Measurements from ENCODE around the gene PAX2.
A peak's percentile ranks its signal among the peaks of the same experiment; 100 is the strongest.

The PAX2 gene

DNA sequence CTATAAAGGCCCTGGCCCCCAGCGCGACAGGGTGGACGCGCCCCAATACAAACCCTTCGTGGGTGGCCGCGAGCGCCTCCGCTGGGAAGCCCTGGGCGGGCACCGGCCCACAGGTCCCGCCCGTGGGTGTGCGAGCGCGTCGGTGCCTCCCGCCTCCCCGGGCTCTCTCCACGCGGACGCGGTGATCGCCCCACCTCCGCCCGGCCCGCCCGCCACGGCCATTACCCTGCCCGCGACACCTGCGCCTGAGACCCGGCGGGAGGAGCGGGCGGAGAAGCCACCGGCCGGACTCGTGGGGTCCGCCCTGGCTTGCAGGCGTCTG is 81.2 kb downstream of the PAX2 start:
- in situ Hi-C loops (cut with HindIII; ENCODE audit: low pct_ligation_motif_present, low pct_unique_long_range_greater_than_20kb, low sequenced_read_pairs): no loop called here

GRCh38 chr10:100826983-100827818 is 81.8 kb downstream of the PAX2 start:
- DNase-seq: no peak
- in situ Hi-C loops (cut with HindIII; ENCODE audit: low pct_ligation_motif_present, low pct_unique_long_range_greater_than_20kb, low sequenced_read_pairs): no loop called here

More for the DNA sequence above, 81.2 kb downstream of the PAX2 start:
- DNase-seq: no peak

DNA sequence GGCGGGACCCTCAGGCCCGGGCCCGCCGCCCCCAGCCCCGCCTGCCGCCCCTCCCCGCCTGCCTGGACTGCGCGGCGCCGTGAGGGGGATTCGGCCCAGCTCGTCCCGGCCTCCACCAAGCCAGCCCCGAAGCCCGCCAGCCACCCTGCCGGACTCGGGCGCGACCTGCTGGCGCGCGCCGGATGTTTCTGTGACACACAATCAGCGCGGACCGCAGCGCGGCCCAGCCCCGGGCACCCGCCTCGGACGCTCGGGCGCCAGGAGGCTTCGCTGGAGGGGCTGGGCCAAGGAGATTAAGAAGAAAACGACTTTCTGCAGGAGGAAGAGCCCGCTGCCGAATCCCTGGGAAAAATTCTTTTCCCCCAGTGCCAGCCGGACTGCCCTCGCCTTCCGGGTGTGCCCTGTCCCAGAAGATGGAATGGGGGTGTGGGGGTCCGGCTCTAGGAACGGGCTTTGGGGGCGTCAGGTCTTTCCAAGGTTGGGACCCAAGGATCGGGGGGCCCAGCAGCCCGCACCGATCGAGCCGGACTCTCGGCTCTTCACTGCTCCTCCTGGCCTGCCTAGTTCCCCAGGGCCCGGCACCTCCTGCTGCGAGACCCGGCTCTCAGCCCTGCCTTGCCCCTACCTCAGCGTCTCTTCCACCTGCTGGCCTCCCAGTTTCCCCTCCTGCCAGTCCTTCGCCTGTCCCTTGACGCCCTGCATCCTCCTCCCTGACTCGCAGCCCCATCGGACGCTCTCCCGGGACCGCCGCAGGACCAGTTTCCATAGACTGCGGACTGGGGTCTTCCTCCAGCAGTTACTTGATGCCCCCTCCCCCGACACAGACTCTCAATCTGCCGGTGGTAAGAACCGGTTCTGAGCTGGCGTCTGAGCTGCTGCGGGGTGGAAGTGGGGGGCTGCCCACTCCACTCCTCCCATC is 82.7 kb downstream of the PAX2 start:
- in situ Hi-C loops (cut with HindIII; ENCODE audit: low pct_ligation_motif_present, low pct_unique_long_range_greater_than_20kb, low sequenced_read_pairs): no loop called here
- no peak for DNase-seq

GRCh38 chr10:100828738-100829096 is 83.3 kb downstream of the PAX2 start:
- in situ Hi-C loops (cut with HindIII; ENCODE audit: low pct_ligation_motif_present, low pct_unique_long_range_greater_than_20kb, low sequenced_read_pairs): no loop called here
- DNase-seq: no peak

DNA sequence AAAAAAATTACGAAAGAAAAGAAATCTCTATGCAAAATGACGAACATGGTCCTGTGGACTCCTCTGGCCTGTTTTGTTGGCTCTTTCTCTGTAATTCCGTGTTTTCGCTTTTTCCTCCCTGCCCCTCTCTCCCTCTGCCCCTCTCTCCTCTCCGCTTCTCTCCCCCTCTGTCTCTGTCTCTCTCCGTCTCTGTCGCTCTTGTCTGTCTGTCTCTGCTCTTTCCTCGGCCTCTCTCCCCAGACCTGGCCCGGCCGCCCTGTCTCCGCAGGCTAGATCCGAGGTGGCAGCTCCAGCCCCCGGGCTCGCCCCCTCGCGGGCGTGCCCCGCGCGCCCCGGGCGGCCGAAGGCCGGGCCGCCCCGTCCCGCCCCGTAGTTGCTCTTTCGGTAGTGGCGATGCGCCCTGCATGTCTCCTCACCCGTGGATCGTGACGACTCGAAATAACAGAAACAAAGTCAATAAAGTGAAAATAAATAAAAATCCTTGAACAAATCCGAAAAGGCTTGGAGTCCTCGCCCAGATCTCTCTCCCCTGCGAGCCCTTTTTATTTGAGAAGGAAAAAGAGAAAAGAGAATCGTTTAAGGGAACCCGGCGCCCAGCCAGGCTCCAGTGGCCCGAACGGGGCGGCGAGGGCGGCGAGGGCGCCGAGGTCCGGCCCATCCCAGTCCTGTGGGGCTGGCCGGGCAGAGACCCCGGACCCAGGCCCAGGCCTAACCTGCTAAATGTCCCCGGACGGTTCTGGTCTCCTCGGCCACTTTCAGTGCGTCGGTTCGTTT is 83.9 kb downstream of the PAX2 start:
- DNase-seq: no peak
- in situ Hi-C loops (cut with HindIII; ENCODE audit: low pct_ligation_motif_present, low pct_unique_long_range_greater_than_20kb, low sequenced_read_pairs): no loop called here

DNA sequence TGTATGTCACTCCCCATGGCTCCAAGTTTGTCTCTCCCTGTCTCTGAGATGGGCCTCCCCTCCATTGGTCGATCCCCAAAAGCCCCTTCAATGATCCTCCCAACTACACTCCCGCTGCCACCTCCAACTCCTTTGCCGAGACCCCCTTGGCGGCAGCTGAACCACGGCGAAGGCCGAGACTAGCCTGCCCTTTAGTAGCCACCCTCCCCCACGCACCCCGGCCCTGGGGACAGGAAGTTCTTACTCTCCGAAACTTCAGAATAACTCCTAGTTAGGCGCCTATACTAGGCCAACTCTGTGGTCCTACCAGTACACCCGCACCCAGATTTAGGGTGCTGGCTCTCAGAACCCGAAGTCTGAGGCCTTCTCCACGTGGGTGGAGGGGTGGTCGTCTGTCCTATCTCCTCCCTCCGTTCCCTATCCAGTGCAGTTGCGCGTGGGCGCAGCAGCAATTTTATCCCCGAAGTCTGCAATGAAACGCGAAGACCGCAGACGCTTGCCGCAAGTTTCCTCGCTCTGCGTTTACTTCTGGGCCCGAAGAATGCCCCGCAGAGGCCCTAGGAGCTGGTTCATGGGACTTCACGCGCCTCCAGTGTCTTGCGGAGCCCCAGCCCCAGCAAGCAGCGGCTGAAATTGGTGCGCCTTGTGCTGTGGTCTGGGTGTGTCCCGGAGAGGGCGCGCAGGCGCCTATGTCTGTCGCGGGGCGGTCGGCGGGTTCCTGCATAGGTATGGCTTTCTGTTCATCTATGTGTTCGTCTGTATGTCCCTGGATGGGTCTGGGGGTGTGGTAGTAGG is 84.7 kb downstream of the PAX2 start:
- in situ Hi-C loops (cut with HindIII; ENCODE audit: low pct_ligation_motif_present, low pct_unique_long_range_greater_than_20kb, low sequenced_read_pairs): no loop called here

GRCh38 chr10:100830728-100831111 is 85.3 kb downstream of the PAX2 start:
- in situ Hi-C loops (cut with HindIII; ENCODE audit: low pct_ligation_motif_present, low pct_unique_long_range_greater_than_20kb, low sequenced_read_pairs): no loop called here
- DNase-seq: no peak

More for the DNA sequence above, 84.7 kb downstream of the PAX2 start:
- no peak for DNase-seq

DNA sequence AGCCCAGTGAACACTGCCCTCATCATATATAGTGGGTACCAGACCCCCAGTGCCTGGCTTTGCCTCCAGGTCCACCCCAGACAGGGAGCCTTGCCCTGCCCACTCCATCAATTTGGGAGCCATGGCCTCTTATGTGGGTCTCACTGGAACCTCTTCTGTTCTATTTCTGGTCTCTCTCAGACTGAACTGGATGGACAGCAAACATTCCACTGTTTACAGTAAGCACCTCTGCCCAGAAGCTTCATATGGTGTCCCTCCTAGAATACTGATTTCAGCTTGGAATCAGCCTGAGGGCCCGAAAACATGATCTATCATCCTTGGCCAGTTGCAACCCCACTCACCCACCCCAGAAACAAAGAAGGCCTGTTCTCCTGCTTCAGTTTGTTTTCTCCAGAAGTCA is 86.4 kb downstream of the PAX2 start:
- no peak for DNase-seq
- in situ Hi-C loops (cut with HindIII; ENCODE audit: low pct_ligation_motif_present, low pct_unique_long_range_greater_than_20kb, low sequenced_read_pairs): no loop called here

- in situ Hi-C loops (cut with HindIII; ENCODE audit: low pct_ligation_motif_present, low pct_unique_long_range_greater_than_20kb, low sequenced_read_pairs): no loop called here
- DNase-seq: no peak
Observed at GRCh38 chr10:100835810-100836209, 90.4 kb downstream of the PAX2 start.

DNA sequence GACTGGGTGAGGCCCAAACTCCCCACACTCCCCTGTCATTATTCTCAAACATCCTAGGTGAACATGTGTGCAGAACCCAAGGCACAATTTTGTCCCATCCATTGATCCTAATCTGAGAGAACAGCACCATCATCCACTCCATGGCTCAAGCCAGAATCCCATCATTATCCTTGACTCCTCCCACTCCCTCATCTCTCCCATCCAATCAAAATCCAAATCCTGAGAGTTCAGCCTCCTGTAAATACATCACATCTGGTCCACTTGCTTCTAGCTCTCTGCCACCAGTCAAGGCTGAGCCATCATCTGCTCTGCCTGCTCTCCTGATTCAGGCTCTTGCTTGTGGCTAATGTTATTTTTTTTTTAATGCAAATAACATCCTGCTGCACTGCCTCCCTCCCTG is 91.5 kb downstream of the PAX2 start:
- in situ Hi-C loops (cut with HindIII; ENCODE audit: low pct_ligation_motif_present, low pct_unique_long_range_greater_than_20kb, low sequenced_read_pairs): no loop called here
- DNase-seq: no peak

DNA sequence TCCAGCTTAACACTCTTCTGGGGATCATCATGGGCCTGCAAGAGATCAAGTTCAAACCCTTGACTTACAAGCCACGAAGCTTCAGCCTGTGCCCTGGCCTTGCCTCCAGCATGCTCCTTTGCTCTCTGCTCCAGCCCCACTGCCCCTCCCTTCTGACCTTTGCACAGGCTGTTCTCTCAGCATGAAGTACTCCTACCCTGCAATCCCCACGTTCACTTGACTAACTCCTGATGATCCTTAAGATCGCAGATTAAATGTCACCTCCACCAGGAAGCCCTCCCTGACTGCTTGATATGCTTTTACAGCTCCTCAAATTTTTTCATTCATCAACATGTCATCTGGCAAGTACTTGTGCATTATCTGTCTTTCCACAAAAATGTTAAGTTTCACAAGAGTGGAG is 91.9 kb downstream of the PAX2 start:
- DNase-seq: no peak
- in situ Hi-C loops (cut with HindIII; ENCODE audit: low pct_ligation_motif_present, low pct_unique_long_range_greater_than_20kb, low sequenced_read_pairs): no loop called here

- in situ Hi-C loops (cut with HindIII; ENCODE audit: low pct_ligation_motif_present, low pct_unique_long_range_greater_than_20kb, low sequenced_read_pairs): no loop called here
- no peak for DNase-seq
Observed at GRCh38 chr10:100838986-100839385, 93.6 kb downstream of the PAX2 start.

GRCh38 chr10:100841528-100841927 is 96.1 kb downstream of the PAX2 start:
- no peak for DNase-seq
- in situ Hi-C loops (cut with HindIII; ENCODE audit: low pct_ligation_motif_present, low pct_unique_long_range_greater_than_20kb, low sequenced_read_pairs): no loop called here

DNA sequence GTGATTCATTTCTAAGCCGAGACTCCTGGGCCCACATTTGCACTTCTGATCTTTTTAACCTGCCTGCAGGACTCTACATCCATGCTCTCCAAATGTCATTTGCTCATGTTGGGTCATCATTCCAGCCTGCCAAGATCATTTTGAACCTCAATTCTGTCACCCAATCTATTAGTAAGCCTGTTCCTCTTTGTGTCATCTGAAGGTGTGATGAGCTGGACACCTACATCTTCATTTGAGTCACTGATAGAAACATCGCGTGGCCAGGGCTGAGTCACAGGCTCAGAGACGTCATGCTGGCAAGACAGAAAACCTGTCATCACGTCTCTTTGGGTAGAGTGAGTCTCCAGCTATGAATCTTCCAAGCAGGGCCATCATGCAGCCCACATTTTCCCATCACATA is 102.1 kb downstream of the PAX2 start:
- DNase-seq: peak; percentile 36

DNA sequence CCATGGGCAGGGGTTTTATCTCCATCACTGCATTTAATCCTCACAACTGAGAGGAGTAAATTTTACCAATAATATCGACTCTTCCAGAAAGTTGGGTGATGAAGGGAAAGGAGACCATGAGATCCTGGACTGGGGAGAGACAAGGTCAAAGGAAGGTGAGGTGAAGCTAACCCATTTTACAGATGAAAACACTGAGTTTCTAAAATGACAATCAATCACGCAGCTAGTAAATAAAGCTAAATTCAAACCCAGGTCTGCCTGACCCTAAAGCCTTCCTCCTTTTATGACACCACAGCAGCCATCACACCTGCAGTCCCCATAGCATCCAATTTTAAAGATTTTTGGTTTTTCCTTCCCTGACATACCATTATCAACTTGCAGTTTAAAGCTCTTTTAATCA is 103.4 kb downstream of the PAX2 start:
- in situ Hi-C loops (cut with HindIII; ENCODE audit: low pct_ligation_motif_present, low pct_unique_long_range_greater_than_20kb, low sequenced_read_pairs): no loop called here
- DNase-seq: no peak

More for the DNA sequence above, 102.1 kb downstream of the PAX2 start:
- in situ Hi-C loops (cut with HindIII; ENCODE audit: low pct_ligation_motif_present, low pct_unique_long_range_greater_than_20kb, low sequenced_read_pairs): no loop called here

GRCh38 chr10:100858261-100858660 is 112.9 kb downstream of the PAX2 start:
- in situ Hi-C loops (cut with HindIII; ENCODE audit: low pct_ligation_motif_present, low pct_unique_long_range_greater_than_20kb, low sequenced_read_pairs): no loop called here
- no peak for DNase-seq

DNA sequence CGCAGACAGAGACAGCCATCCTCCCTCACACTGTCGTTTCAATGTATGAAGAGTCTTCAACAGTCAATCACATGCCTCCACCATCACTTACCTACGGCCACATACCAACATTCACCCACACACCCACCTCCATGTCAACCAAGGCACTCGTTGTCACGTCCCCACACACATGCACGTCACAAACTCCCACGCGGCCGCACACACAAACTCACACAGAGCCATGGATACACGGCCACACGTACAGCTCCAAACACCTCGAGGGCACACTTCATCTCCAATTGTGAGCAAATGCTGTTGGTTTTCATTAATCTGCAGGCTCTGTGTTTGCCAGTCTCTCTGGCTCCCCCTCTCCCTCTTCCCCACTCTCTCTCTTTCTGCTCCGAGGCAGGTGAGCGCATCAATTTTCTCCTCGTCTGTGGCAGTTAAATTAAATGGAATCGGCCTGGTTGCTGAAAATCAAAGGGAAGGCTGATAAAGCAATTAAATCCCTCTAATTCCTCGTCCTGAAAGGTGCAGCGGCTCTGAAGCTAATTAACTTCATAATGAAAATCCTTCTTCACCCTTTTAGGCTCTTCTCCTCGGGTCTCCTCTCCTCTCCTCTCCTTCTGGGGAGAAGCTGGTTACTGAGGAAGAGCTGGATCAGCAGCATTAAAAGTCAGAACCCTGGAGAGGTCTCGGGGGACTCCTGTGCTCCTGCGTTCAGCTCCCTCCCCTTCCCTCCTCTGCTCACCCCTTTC is 113.5 kb downstream of the PAX2 start:
- in situ Hi-C loops (cut with HindIII; ENCODE audit: low pct_ligation_motif_present, low pct_unique_long_range_greater_than_20kb, low sequenced_read_pairs): no loop called here
- no peak for DNase-seq

GRCh38 chr10:100859484-100859763 is 114.0 kb downstream of the PAX2 start:
- no peak for DNase-seq
- in situ Hi-C loops (cut with HindIII; ENCODE audit: low pct_ligation_motif_present, low pct_unique_long_range_greater_than_20kb, low sequenced_read_pairs): no loop called here
